Activated CD8-positive, alpha-beta memory T cell treated with anti-CD3 and anti-CD28 coated beads, Interleukin-2, amount 50 U/mL, for 1 hour (primary cell): ENCODE results near the gene PPIL1.
"Not testable (repeated sequence)": the region's sequence is repeated elsewhere in the genome, so short reads cannot be mapped to it uniquely, and the experiment has no call there.

Source experiments
- DNase-seq: peaks from one replicate; pipeline ENCODE4 v3.0.0-alpha.2; 2020; ENCODE audit errors: extremely low read depth

PPIL1 gene

GRCh38 chr6:36817176-36817817 is 57.3 kb downstream of the PPIL1 start:
- DNase-seq = no peak

DNA sequence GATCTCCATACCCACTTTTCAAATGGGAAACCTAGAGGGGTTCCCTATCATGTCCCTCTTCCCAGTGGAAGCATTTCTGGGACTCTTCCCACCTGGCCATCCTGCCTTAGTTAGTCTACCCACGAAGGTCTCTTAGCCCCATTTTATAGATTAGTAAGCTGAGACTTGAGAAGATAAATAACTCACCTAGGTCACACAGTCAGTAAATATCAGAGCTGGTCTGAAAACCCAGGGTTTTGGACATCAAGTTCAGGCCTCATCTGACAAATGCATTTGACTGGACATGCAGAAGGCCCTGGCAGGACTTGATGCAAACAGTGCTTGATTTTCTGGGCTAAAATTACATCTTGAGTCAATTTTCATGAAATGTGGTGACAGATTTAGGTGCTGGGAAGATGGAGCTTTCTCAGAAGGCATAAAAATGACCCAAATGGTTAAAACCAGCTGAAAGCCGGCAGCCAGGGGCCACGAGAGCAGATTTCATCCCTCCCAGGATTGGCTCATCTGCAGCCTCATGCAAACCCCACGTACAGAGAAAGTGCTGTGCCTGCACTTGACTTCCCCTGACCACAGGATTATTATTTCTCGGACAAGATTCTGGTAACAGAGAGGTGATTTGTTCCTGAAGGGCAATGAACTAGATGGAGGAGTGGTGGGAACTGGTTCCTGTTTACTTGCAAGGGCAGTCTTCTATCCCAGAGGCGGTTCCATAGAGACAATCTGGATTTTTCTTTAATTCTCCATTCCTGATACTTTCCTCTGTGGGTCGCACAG is 58.5 kb downstream of the PPIL1 start:
- no peak for DNase-seq

DNA sequence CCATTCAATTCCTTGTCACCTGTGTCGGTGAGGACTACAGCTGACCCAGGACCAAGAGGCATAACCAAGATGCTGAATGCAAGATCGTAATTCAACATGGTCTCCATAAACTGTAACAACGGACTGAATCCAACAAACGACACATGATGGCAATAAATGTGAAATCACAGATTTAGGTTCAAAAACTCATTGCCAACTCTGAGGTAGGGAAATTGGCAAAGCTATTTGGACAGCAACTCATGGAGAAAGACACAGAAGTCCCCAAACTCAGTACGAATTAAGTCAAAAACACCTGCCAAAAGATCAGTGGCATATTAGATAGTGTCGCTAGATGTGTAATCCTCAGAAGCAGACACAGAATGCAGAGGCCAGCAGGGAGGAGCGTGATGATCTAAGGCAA is 60.4 kb downstream of the PPIL1 start:
- no peak for DNase-seq

DNA sequence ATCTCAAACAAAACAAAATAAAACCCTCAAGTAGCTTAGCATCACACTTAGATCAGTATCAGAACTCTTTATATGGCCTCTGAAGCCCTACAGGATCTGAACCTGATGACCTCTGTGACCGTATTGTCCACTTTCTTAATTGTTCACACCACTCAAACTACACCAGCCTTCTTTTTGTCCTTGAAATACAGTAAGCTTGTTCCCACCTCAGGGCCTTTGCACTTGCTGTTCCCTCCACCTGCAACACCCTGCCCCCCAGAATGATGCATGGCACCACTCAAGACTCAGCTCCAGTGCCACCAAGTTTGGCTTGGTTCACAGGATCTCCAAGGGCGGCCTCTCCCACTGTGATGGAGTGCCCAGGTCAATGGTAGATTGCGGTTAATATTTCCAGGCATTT is 61.1 kb downstream of the PPIL1 start:
- no peak for DNase-seq

DNA sequence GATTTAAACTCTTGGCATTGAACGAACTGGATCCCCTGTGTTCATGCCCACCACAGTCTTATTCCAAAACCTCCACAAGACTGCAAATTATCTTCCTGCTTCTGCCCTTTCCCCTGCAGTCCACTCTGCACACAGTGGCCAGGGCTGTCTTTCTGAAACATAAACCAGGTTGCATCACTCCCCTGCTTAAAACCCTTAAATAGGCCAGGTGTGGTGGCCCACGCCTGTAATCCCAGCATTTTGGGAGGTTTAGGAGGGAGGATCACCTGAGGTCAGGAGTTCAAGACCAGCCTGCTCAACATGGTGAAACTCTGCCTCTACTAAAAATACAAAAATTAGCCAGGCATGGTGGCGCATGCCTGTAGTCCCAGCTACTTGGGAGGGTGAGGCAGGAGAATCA is 61.6 kb downstream of the PPIL1 start:
- not testable (repeated sequence) for DNase-seq

GRCh38 chr6:36809941-36810803 is 64.4 kb downstream of the PPIL1 start:
- no peak for DNase-seq

DNA sequence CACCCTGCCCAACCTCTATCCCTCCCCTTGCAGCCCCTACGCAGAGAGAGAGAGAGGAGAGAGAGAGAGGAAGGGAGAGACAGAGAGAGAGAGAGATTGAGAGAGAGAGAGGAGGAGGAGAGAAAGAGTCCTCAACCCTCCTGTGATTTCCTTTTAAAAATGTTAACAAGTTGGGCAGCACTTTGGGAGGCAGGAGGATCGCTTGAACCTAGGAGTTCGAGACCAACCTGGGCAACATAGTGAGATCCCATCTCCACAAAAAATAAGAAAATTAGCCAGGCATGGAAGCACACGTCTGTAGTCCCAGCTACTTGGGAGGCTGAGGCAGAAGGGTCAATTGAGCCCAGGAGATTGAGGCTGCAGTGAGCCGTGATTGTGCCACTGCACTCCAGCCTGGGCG is 65.4 kb downstream of the PPIL1 start:
- no peak for DNase-seq

DNA sequence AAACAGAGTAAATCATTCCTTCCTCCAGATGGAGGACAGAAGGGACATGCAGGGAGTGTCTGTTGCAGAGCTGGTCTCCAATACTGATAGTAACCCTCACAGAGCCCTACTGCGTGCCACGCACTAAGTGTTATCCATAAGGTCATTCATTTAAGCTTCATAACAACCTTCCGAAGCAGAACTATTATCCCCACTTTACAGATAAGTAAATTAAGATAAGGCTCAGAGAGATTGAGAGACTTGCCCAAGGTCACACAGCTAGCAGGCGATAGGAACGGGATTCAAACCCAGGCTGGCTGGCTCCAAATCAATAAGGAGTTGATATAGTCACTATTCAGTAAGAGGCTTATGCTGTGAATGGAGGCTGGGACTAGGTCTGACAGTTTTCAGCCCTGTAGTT is 66.0 kb downstream of the PPIL1 start:
- DNase-seq = no peak

- DNase-seq = no peak
Measured at GRCh38 chr6:36807750-36808149, 66.9 kb downstream of the PPIL1 start.

DNA sequence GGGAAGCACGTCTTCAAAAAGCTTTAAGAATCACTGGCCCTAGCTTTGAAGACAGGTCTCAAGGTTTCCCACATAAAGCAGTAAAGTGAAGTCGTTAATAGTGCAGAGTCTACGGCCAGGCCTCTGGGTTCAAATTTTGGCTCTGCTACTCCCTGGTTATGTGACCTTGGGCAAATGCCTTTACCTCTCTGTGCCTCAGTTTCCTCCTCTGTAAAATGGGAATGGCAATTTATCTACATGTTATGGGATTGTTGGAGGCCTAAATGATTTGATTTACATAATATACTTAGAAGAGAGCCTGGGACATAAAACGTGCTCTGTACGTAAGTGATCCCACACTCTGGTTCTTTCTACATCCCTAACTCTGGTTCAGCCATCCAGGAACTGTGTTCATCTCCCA is 67.5 kb downstream of the PPIL1 start:
- DNase-seq = no peak

- no peak for DNase-seq
Measured at GRCh38 chr6:36805917-36806316, 68.7 kb downstream of the PPIL1 start.

DNA sequence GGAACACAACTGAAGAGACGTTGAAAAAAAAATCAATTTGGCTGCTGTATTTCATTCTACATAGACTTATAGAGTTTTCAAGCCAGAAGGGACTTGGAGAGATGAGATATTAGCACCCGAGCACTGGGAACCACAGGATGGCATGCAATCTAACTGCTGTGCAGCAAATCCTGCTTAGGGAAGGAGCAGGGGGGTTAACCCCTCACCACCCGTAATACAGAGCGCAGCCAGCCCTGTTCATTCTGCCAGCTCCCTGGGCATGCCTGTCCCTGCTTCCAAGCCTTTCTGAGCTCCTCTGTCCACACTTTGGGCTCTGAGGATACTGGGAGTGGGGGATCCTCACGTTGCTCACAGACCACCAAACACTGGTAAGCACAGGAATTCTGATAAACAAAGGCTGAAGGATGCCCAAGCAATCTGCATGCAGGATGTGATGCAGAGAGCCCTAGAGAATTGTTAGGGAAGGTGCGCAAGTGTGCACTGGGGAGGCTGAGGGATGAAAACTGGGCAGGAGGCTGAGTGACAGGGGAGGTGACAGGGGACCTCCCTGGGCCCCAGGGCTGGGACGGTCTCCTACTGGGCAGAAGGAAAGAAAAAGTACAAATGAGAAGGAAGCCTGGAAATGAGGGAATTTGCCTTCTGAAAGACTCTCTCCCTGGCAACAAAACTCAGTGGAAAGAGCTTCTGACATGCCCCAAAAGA is 69.4 kb downstream of the PPIL1 start:
- DNase-seq = no peak
